Type B pancreatic cell (in vitro differentiated cells): ENCODE results near the gene GAGE10. TPM values are rescaled to one million over a fixed set of nuclear protein-coding genes. Genes with fewer than 3 reads are reported as not detected.
A peak's percentile ranks its signal among the peaks of the same experiment; 100 is the strongest.

Source experiments
- DNase-seq: peaks from one replicate; pipeline ENCODE4 v3.0.0; 2021; ENCODE audit warnings: mixed read lengths; ENCODE audit not compliant: unreplicated experiment; ENCODE audit errors: extremely low spot score
- H3K27ac Mint-ChIP-seq: 2 replicates; pipeline ENCODE4 v1.8.0; 2021; ENCODE audit warnings: mild to moderate bottlenecking, mixed read lengths
- H3K27me3 Mint-ChIP-seq: 2 replicates; pipeline ENCODE4 v1.8.0; 2021; ENCODE audit warnings: mixed read lengths
- H3K36me3 Mint-ChIP-seq: 2 replicates; pipeline ENCODE4 v1.8.0; 2021; ENCODE audit warnings: mixed read lengths
- H3K4me1 Mint-ChIP-seq: one replicate; pipeline ENCODE4 v1.8.0; 2021; ENCODE audit warnings: mixed read lengths; ENCODE audit not compliant: unreplicated experiment
- H3K4me3 Mint-ChIP-seq: 2 replicates; pipeline ENCODE4 v1.8.0; 2021; ENCODE audit warnings: mild to moderate bottlenecking, mixed read lengths
- H3K9me3 Mint-ChIP-seq: 2 replicates; pipeline ENCODE4 v1.8.0; 2021; ENCODE audit warnings: mixed read lengths
- CTCF ChIP-seq: fragments of 200-600 bp; sonication (generic); conservative IDR thresholded peaks from 2 replicates; pipeline ENCODE4 v1.5.0; 2021; ENCODE audit warnings: antibody characterized with exemption, mild to moderate bottlenecking
- total RNA-seq: library from RNA; stranded (reverse); gene quantifications from 2 replicates; pipeline ENCODE4 v1.2.1, GENCODE V29; 2021; ENCODE audit warnings: low replicate concordance

GAGE10 gene
- total RNA-seq, 1 donor from 2014 or later: not detected

- H3K4me1 Mint-ChIP-seq: peaks cover 14% of the 10 kb centered on the region
- H3K27me3 Mint-ChIP-seq: no peaks in the 10 kb centered on the region
- peak overlapping the region; percentile 90 for H3K27ac Mint-ChIP-seq
- peaks cover 4% of the 10 kb centered on the region for H3K36me3 Mint-ChIP-seq
- DNase-seq: no peak
- no peak for TF ChIP-seq CTCF
- H3K9me3 Mint-ChIP-seq: no peaks in the 10 kb centered on the region
- peak overlapping the region; percentile 81 for H3K4me3 Mint-ChIP-seq
These were observed 32.1 kb upstream of the GAGE10 start for GRCh38 chrX:49271341-49271740.

GRCh38 chrX:49272421-49272820 lies 31.0 kb upstream of the GAGE10 start:
- Mint-ChIP-seq H3K27ac (peak overlapping the region; percentile 59), H3K4me3 (peak overlapping the region; percentile 56), H3K9me3 (no peaks in the 10 kb centered on the region), H3K4me1 (peaks cover 14% of the 10 kb centered on the region), H3K36me3 (peaks cover 4% of the 10 kb centered on the region), H3K27me3 (no peaks in the 10 kb centered on the region)
- no peak for TF ChIP-seq CTCF
- DNase-seq: no peak

GRCh38 chrX:49273181-49273727 lies 30.2 kb upstream of the GAGE10 start:
- Mint-ChIP-seq H3K36me3 (peaks cover 4% of the 10 kb centered on the region), H3K9me3 (no peaks in the 10 kb centered on the region), H3K27ac (no peak overlapping the region), H3K27me3 (no peaks in the 10 kb centered on the region), H3K4me1 (peaks cover 14% of the 10 kb centered on the region), H3K4me3 (no peak overlapping the region)
- TF ChIP-seq CTCF: no peak
- no peak for DNase-seq

- no peak overlapping the region for H3K4me3 Mint-ChIP-seq
- H3K36me3 Mint-ChIP-seq: peaks cover 4% of the 10 kb centered on the region
- H3K27ac Mint-ChIP-seq: no peak overlapping the region
- no peaks in the 10 kb centered on the region for H3K27me3 Mint-ChIP-seq
- DNase-seq: no peak
- TF ChIP-seq CTCF: no peak
- peaks cover 14% of the 10 kb centered on the region for H3K4me1 Mint-ChIP-seq
- H3K9me3 Mint-ChIP-seq: no peaks in the 10 kb centered on the region
These were observed 27.2 kb upstream of the GAGE10 start for GRCh38 chrX:49276207-49276606.

- no peak for TF ChIP-seq CTCF
- peaks cover 4% of the 10 kb centered on the region for H3K36me3 Mint-ChIP-seq
- H3K27me3 Mint-ChIP-seq: no peaks in the 10 kb centered on the region
- H3K27ac Mint-ChIP-seq: no peak overlapping the region
- no peak for DNase-seq
- peaks cover 14% of the 10 kb centered on the region for H3K4me1 Mint-ChIP-seq
- no peaks in the 10 kb centered on the region for H3K9me3 Mint-ChIP-seq
- no peak overlapping the region for H3K4me3 Mint-ChIP-seq
These were observed 26.5 kb upstream of the GAGE10 start for GRCh38 chrX:49276671-49277534.
